Measurements from ENCODE around the gene CUL5. TPM values are rescaled to one million over a fixed set of nuclear protein-coding genes. Genes with fewer than 3 reads are reported as not detected.
"Not testable (repeated sequence)": the region's sequence is repeated elsewhere in the genome, so short reads cannot be mapped to it uniquely, and the experiment has no call there.

CUL5 gene
- total and polyA plus RNA-seq, 2 of the 8 experiments (the other 6 are each of a cell fraction or from before 2014, with no cell fraction given), result 4.9 to 31.8 TPM

GRCh38 chr11:108028822-108029441 lies 20.2 kb downstream of the CUL5 start:
- H2BK5ac ChIP-seq (ENCODE audit: low read depth, low read length); H2BK12ac ChIP-seq (ENCODE audit: low read depth, low read length); H3K4me1 ChIP-seq (replicated peaks in 1 of 4; ENCODE audit: control insufficient read depth in 3 of 4, insufficient read depth in 4 of 4, low read length in 3 of 4); H4K5ac ChIP-seq (ENCODE audit: insufficient read length, low read depth, low read length); H3K4me2 ChIP-seq (ENCODE audit: insufficient read depth in 1 of 2, low read depth in 2 of 2, low read length in 2 of 2); H3K23me2 ChIP-seq (ENCODE audit: low read depth, low read length); H3K4me3 ChIP-seq (ENCODE audit: extremely low read depth in 1 of 4, insufficient read depth in 2 of 4, low read depth in 3 of 4, low read length in 4 of 4); H3K56ac ChIP-seq (replicated peaks; ENCODE audit: insufficient read length, low read depth, low read length); H3K14ac ChIP-seq (ENCODE audit: insufficient read length); H4K91ac ChIP-seq (replicated peaks; ENCODE audit: insufficient read length, low read length); POLR2A ChIA-PET (ENCODE audit: partially characterized antibody); H2AFZ ChIP-seq (ENCODE audit: low read length); H4K20me1 ChIP-seq (replicated peaks in 1 of 2; ENCODE audit: control insufficient read depth in 1 of 2, insufficient read depth in 2 of 2, low read length in 2 of 2); H2BK120ac ChIP-seq (replicated peaks; ENCODE audit: low read depth, low read length); H3K4ac ChIP-seq (replicated peaks; ENCODE audit: insufficient read length, low read depth, low read length); DNase-seq (ENCODE audit: low read depth in 1 of 2, low spot score in 2 of 2); H3K23ac ChIP-seq (ENCODE audit: insufficient read length); H3K36me3 ChIP-seq (ENCODE audit: control insufficient read depth in 2 of 4, insufficient read depth in 4 of 4, low read length in 3 of 4); H3K9ac ChIP-seq (replicated peaks in 1 of 4; ENCODE audit: extremely low read depth in 1 of 4, low read depth in 3 of 4, low read length in 3 of 4); H2BK15ac ChIP-seq (ENCODE audit: low read length); H2AK5ac ChIP-seq (ENCODE audit: low read depth, low read length); H2BK20ac ChIP-seq (ENCODE audit: low read length); H3K79me1 ChIP-seq (ENCODE audit: low read depth, low read length); H3K9me3 ChIP-seq (ENCODE audit: insufficient read depth in 2 of 2, low read depth in 1 of 2, low read length in 1 of 2); H3K27me3 ChIP-seq (replicated peaks in 1 of 4; ENCODE audit: control insufficient read depth in 3 of 4, extremely low read depth in 1 of 4, insufficient read depth in 3 of 4, low read length in 3 of 4); H3K27ac ChIP-seq (ENCODE audit: low read depth, low read length); H3K18ac ChIP-seq (ENCODE audit: extremely low read depth, low read length); H4K8ac ChIP-seq (ENCODE audit: extremely low read depth, insufficient read depth, low read length): not testable (repeated sequence)
- 50% methylated on average over 2 of the region's 2 CpGs; no CpG with 5 or more reads in 1 of the 2 experiments for WGBS, 2 experiments (ENCODE audit: extremely low coverage in 1 of 2, insufficient coverage in 1 of 2, insufficient read length in 1 of 2, insufficient replicate concordance in 2 of 2, low coverage in 1 of 2, low lambda C conversion rate in 2 of 2, missing lambda C conversion rate in 1 of 2)
- peaks cover 3 to 80% of the 10 kb centered on the region in 2 experiments; a peak in 2 of 4 replicates for H3K79me2 ChIP-seq (ENCODE audit: control insufficient read depth in 1 of 2, insufficient read depth in 2 of 2, low read length in 2 of 2)
- CTCF ChIA-PET (ENCODE audit: partially characterized antibody), result interaction anchor here (0.9 to 1.1 kb wide), 2 partner anchors 28 to 29 kb away, joined by 3 to 4 read pairs; no protein-coding TSS in a partner anchor
- FAIRE-seq, result peak; percentile 62

GRCh38 chr11:108031604-108032003 lies 22.9 kb downstream of the CUL5 start:
- H3K79me1 ChIP-seq (ENCODE audit: low read depth, low read length); FAIRE-seq; H4K8ac ChIP-seq (ENCODE audit: extremely low read depth, insufficient read depth, low read length); H3K23ac ChIP-seq (ENCODE audit: insufficient read length); H3K56ac ChIP-seq (replicated peaks; ENCODE audit: insufficient read length, low read depth, low read length); H3K27ac ChIP-seq (ENCODE audit: low read depth, low read length); H3K4me2 ChIP-seq (ENCODE audit: insufficient read depth in 1 of 2, low read depth in 2 of 2, low read length in 2 of 2); H4K5ac ChIP-seq (ENCODE audit: insufficient read length, low read depth, low read length); H3K27me3 ChIP-seq (replicated peaks in 1 of 4; ENCODE audit: control insufficient read depth in 3 of 4, extremely low read depth in 1 of 4, insufficient read depth in 3 of 4, low read length in 3 of 4); H3K14ac ChIP-seq (ENCODE audit: insufficient read length); H3K4me3 ChIP-seq (ENCODE audit: extremely low read depth in 1 of 4, insufficient read depth in 2 of 4, low read depth in 3 of 4, low read length in 4 of 4); H3K9ac ChIP-seq (replicated peaks in 1 of 4; ENCODE audit: extremely low read depth in 1 of 4, low read depth in 3 of 4, low read length in 3 of 4); H4K20me1 ChIP-seq (replicated peaks in 1 of 2; ENCODE audit: control insufficient read depth in 1 of 2, insufficient read depth in 2 of 2, low read length in 2 of 2); H4K91ac ChIP-seq (replicated peaks; ENCODE audit: insufficient read length, low read length); H2BK5ac ChIP-seq (ENCODE audit: low read depth, low read length); H3K18ac ChIP-seq (ENCODE audit: extremely low read depth, low read length); H2AFZ ChIP-seq (ENCODE audit: low read length); H2BK15ac ChIP-seq (ENCODE audit: low read length); H3K23me2 ChIP-seq (ENCODE audit: low read depth, low read length); H3K9me3 ChIP-seq (ENCODE audit: insufficient read depth in 2 of 2, low read depth in 1 of 2, low read length in 1 of 2); POLR2A ChIA-PET (ENCODE audit: partially characterized antibody); H2BK12ac ChIP-seq (ENCODE audit: low read depth, low read length); DNase-seq (ENCODE audit: low read depth in 1 of 2, low spot score in 2 of 2); H3K4ac ChIP-seq (replicated peaks; ENCODE audit: insufficient read length, low read depth, low read length); H2BK120ac ChIP-seq (replicated peaks; ENCODE audit: low read depth, low read length); H3K4me1 ChIP-seq (replicated peaks in 1 of 4; ENCODE audit: control insufficient read depth in 3 of 4, insufficient read depth in 4 of 4, low read length in 3 of 4); H2BK20ac ChIP-seq (ENCODE audit: low read length); H2AK5ac ChIP-seq (ENCODE audit: low read depth, low read length): not testable (repeated sequence)
- peaks cover 0 to 14% (median 4%) of the 10 kb centered on the region in 4 experiments; a peak in 5 of 8 replicates for H3K36me3 ChIP-seq (ENCODE audit: control insufficient read depth in 2 of 4, insufficient read depth in 4 of 4, low read length in 3 of 4)
- 90% methylated on average over 2 of the region's 2 CpGs; no CpG with 5 or more reads in 1 of the 2 experiments for WGBS, 2 experiments (ENCODE audit: extremely low coverage in 1 of 2, insufficient coverage in 1 of 2, insufficient read length in 1 of 2, insufficient replicate concordance in 2 of 2, low coverage in 1 of 2, low lambda C conversion rate in 2 of 2, missing lambda C conversion rate in 1 of 2)
- peaks cover 0 to 53% of the 10 kb centered on the region in 2 experiments; a peak in 2 of 4 replicates for H3K79me2 ChIP-seq (ENCODE audit: control insufficient read depth in 1 of 2, insufficient read depth in 2 of 2, low read length in 2 of 2)
- CTCF ChIA-PET (ENCODE audit: partially characterized antibody), result interaction anchor here (0.6 to 0.7 kb wide), 3 partner anchors 13 to 614 kb away, joined by 3 read pairs; no protein-coding TSS in a partner anchor
